Activated T-helper 2 cell treated with anti-CD3 and anti-CD28 coated beads, Interferon-gamma antibody, Interleukin-2, Interleukin-4, amounts not matched to agents 10 μg/mL and 5 μg/mL and 100 μg/mL, durations not matched to agents 14 hours and 24 hours and 36 hours (primary cell): ENCODE data around the gene DENND2C. TPM values are rescaled to one million over a fixed set of nuclear protein-coding genes. Genes with fewer than 3 reads are reported as not detected.

Experiments
- DNase-seq: peaks from one replicate; pipeline ENCODE4 v3.0.0; 2021; ENCODE audit warnings: low spot score
- H3K27ac Mint-ChIP-seq: one replicate; pipeline ENCODE4 v1.8.0; 2021; ENCODE audit warnings: mixed read lengths
- H3K27me3 Mint-ChIP-seq: one replicate; pipeline ENCODE4 v1.8.0; 2021; ENCODE audit warnings: low read depth, mixed read lengths
- H3K36me3 Mint-ChIP-seq: one replicate; pipeline ENCODE4 v1.8.0; 2021; ENCODE audit warnings: low read depth, mixed read lengths
- H3K4me1 Mint-ChIP-seq: one replicate; pipeline ENCODE4 v1.8.0; 2021; ENCODE audit warnings: low read depth, mixed read lengths
- H3K4me3 Mint-ChIP-seq: one replicate; pipeline ENCODE4 v1.8.0; 2021; ENCODE audit warnings: low read depth, mild to moderate bottlenecking, moderate library complexity, mixed read lengths
- H3K9me3 Mint-ChIP-seq: one replicate; pipeline ENCODE4 v1.8.0; 2021; ENCODE audit warnings: mixed read lengths
- intact Hi-C: fragments of 100-400 bp; cut with micrococcal nuclease; formaldehyde crosslinking; loops from one replicate; pipeline ENCODE4 v1.15.1; 2023
- total RNA-seq: library from RNA; stranded (reverse); gene quantifications from 2 replicates; pipeline ENCODE4 v1.2.3, GENCODE V29; 2022

Gene DENND2C
- total RNA-seq, 1 donor from 2014 or later: 0.21 TPM

DNA sequence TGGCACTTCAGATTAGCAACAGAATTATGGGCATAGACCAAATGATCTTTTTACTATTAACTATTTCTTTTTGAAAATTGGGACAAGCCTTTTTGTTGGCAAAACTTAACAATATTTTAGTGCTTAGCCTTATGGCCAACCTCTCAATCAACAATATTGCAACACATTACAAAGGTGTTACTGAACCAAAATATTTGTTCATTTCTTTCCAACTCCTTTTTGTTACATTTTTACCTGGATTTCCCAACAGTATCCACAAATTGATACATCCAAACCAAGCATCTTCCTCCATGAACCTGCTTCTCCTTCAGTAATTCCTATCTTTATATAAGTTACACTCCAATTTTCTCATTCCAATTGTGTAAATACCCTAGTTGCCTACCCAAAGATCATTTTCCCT is 27.0 kb upstream of the DENND2C start:
- Mint-ChIP-seq H3K27ac (no peak overlapping the region), H3K36me3 (no peaks in the 10 kb centered on the region), H3K4me1 (no peaks in the 10 kb centered on the region), H3K4me3 (no peak overlapping the region), H3K27me3 (peaks cover 7% of the 10 kb centered on the region), H3K9me3 (no peaks in the 10 kb centered on the region)
- no peak for DNase-seq
- intact Hi-C loops: no loop called here

DNA sequence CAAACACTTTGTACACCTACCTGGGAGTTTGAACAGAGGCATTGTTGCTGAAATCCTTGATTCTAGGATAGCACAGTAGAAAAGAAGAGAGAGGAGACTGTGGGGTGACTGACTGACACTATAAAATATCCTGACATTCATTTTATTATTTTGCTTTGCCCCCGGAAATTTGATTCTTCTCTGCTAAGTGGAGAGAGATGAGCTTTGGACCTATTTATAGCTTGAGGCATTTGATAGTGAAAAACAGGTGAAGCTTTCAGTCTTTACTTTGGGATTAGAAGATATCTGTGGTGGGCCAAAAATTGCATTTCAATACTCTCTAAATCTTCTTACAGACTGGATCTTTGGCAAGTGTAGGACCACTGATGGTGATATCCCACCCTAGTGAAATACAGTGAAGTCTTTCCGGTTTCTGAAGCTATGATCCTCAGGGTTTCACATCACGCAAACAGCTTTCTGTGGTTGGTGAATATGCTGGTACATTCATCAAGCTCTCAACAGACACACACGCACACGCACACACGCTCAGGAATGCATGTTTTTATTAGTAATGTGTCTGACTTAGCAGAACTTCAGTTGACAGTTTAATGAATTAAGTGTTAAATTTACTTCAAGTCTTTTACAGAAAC is 25.7 kb upstream of the DENND2C start, which contains the start of gene AMPD1:
TSS of gene AMPD1 (minus strand) at position 117 of the 629 bp plus-strand sequence. CDS start at position 42, 75 bp downstream.
- intact Hi-C loops: no loop called here
- H3K9me3 Mint-ChIP-seq: no peaks in the 10 kb centered on the region
- peaks cover 7% of the 10 kb centered on the region for H3K27me3 Mint-ChIP-seq
- no peak within 1 kb of the TSS for H3K4me3 Mint-ChIP-seq
- H3K4me1 Mint-ChIP-seq: no peaks in the 10 kb centered on the region
- no peak within 1 kb of the TSS for H3K27ac Mint-ChIP-seq
- H3K36me3 Mint-ChIP-seq: no peaks in the 10 kb centered on the region
- DNase-seq: no peak

DNA sequence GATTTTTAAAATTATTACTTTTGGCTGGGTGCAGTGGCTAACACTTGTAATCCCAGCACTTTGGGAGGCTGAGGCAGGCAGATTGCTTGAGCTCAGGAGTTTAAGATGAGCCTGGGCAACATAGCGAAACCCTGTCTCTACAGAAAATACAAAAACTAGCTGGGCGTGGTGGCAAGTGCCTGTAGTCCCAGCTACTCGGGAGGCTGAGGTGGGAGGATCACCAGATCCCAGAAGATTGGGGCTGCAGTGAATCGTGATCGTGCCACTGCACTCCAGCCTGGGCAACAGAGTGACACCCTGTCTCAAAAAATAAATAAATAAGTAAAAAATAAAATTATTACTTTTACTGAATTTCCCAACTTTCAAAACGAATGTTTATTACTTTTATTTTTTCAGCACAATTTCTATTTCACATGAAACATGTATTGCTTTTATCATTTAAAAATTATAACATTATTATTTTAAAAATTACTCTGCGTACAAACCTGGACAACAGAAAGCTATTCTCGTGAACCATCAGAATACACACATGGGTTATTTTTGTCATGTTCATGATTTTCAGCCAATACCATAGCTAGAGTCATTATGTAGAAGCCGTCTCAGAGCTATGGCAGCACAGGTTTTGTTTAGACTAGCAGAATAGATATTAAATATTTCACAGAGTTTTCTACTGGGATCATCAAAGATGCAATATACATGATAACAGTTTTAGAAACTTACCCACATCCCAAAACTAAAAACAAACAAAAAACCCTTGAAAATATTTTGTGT is 24.9 kb upstream of the DENND2C start:
- Mint-ChIP-seq H3K27me3 (peaks cover 9% of the 10 kb centered on the region), H3K9me3 (no peaks in the 10 kb centered on the region), H3K4me3 (no peak overlapping the region), H3K4me1 (no peaks in the 10 kb centered on the region), H3K27ac (no peak overlapping the region), H3K36me3 (no peaks in the 10 kb centered on the region)
- intact Hi-C loops: no loop called here
- DNase-seq: no peak

DNA sequence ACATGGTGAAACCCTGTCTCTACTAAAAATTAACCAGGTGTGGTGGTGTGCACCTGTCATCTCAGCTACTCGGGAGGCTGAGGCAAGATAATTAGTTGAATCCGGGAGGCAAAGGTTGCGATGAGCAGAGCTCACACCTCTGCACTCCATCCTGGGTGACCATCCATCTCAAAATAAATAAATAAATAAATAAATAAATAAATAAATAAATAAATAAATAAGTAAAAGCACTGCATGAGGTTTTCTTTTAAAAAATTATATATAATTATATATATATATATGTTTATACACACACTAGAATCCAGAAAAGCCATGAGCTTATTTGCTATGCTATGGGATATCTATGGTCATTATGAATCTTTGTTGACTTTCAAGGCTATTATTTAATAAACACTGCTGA is 23.1 kb upstream of the DENND2C start:
- no peaks in the 10 kb centered on the region for H3K4me1 Mint-ChIP-seq
- no peak overlapping the region for H3K4me3 Mint-ChIP-seq
- H3K27ac Mint-ChIP-seq: no peak overlapping the region

DNA sequence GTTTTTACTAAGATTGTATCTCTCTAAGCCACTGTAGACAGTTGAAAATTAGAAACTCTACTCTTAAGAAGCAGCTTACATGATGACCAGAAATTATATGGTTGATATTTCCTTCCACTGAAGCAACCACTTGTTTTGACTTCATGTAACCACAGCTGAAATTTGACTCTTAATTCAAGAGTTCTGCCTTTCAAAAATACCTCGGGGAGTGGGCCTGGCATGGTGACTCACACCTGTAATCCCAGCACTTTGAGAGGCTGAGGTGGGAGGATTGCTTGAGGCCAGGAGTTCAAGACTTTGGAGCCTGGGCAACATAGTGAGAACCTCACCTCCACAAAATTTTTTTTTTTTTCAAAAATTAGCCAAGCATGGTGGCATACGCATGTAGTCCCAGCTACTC is 21.2 kb upstream of the DENND2C start:
- intact Hi-C loops: no loop called here
- no peak overlapping the region for H3K4me3 Mint-ChIP-seq
- no peaks in the 10 kb centered on the region for H3K4me1 Mint-ChIP-seq
- H3K27me3 Mint-ChIP-seq: peaks cover 26% of the 10 kb centered on the region
- H3K36me3 Mint-ChIP-seq: no peaks in the 10 kb centered on the region
- no peak overlapping the region for H3K27ac Mint-ChIP-seq
- no peaks in the 10 kb centered on the region for H3K9me3 Mint-ChIP-seq
- no peak for DNase-seq

More for the DNA sequence above, 23.1 kb upstream of the DENND2C start:
- Mint-ChIP-seq H3K27me3 (peaks cover 14% of the 10 kb centered on the region), H3K9me3 (no peaks in the 10 kb centered on the region), H3K36me3 (no peaks in the 10 kb centered on the region)
- intact Hi-C loops: no loop called here
- no peak for DNase-seq

DNA sequence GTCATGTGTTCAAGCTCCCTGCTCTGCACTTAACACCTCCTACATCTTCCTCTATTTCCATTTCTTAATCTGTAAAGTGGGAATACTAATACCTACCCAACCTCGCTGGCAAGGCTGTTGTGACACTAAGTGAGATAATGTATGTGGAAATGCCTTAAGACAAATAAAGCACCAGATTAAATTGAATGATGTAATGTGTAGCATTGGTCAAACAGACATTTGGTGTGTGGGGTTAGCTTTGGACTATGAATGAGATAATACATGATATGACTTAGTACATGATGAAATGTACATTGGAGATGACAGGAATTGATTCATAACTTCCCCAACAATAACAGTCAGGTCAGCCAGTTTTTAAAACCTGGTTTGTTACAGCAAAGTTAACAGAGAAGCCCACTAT is 20.3 kb upstream of the DENND2C start:
- H3K27ac Mint-ChIP-seq: no peak overlapping the region
- peaks cover 28% of the 10 kb centered on the region for H3K27me3 Mint-ChIP-seq
- H3K9me3 Mint-ChIP-seq: no peaks in the 10 kb centered on the region
- DNase-seq: no peak
- intact Hi-C loops: no loop called here
- H3K4me3 Mint-ChIP-seq: no peak overlapping the region
- H3K4me1 Mint-ChIP-seq: no peaks in the 10 kb centered on the region
- H3K36me3 Mint-ChIP-seq: no peaks in the 10 kb centered on the region

DNA sequence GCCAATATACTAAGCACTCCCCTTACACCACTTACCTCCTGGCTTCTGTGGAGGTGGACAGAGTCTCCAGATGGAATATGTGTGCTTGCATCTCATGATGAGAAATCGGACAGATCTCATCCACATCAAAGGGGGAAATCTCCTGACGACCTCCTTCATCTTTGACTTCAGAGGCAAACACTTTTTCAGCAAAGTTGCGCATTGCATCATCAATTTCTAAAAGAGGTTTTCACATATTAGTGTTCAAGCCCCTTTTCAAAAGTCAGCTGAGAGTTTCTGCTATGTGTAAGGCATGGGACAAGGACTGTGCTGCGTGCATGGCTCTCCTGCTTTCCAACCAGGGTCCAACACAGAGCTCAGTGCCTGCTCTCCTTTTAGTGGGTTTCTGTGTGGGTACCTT is 18.7 kb upstream of the DENND2C start:
- H3K9me3 Mint-ChIP-seq: no peaks in the 10 kb centered on the region
- no peak overlapping the region for H3K27ac Mint-ChIP-seq
- H3K36me3 Mint-ChIP-seq: no peaks in the 10 kb centered on the region
- DNase-seq: no peak
- H3K4me1 Mint-ChIP-seq: no peaks in the 10 kb centered on the region
- intact Hi-C loops: no loop called here
- H3K27me3 Mint-ChIP-seq: peaks cover 32% of the 10 kb centered on the region
- H3K4me3 Mint-ChIP-seq: no peak overlapping the region

DNA sequence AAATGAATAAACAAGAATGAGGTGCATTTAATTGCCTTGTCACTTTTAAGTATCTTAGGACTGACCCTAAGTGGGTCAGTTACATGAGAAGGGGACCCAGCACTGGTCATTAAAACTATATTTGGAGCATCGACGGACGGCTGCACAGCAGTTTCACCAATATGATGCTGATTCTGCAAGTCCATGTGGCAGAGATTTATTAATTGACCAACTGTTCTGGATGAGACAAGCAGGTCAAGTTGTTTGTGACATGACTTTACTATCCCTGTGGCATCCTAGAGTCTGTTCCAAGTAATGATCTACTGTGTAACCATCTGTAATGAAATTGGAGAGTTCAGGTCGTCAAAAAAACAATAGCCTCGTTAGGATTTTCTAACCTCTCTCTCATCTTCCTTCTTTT is 16.0 kb upstream of the DENND2C start:
- DNase-seq: no peak
- intact Hi-C loops: no loop called here
- H3K4me3 Mint-ChIP-seq: no peak overlapping the region
- H3K27me3 Mint-ChIP-seq: peaks cover 34% of the 10 kb centered on the region
- H3K4me1 Mint-ChIP-seq: no peaks in the 10 kb centered on the region
- H3K36me3 Mint-ChIP-seq: no peaks in the 10 kb centered on the region
- no peak overlapping the region for H3K27ac Mint-ChIP-seq
- H3K9me3 Mint-ChIP-seq: no peaks in the 10 kb centered on the region

DNA sequence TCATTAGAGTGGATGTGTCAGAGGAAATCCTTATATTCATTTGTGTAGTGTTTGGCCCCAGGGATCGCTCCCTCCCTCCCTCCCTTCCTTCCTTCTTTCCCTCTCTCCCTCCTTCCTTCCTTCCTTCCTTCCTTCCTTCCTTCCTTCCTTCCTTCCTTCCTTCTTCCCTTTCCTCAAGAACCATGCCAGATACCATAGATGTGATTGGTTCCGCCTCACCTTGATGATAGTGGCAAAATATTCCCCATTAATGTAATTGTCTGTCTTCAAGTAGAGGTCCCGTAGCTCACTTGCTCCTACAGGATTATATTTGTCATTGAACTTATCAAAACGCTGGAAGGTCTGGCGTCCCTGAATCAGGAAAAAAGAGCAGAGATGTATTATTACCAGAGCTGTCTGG is 7.8 kb upstream of the DENND2C start:
- H3K27me3 Mint-ChIP-seq: peaks cover 24% of the 10 kb centered on the region
- H3K4me3 Mint-ChIP-seq: no peak overlapping the region
- H3K36me3 Mint-ChIP-seq: no peaks in the 10 kb centered on the region
- no peak overlapping the region for H3K27ac Mint-ChIP-seq
- H3K4me1 Mint-ChIP-seq: no peaks in the 10 kb centered on the region
- no peak for DNase-seq
- no peaks in the 10 kb centered on the region for H3K9me3 Mint-ChIP-seq
- intact Hi-C loops: no loop called here

DNA sequence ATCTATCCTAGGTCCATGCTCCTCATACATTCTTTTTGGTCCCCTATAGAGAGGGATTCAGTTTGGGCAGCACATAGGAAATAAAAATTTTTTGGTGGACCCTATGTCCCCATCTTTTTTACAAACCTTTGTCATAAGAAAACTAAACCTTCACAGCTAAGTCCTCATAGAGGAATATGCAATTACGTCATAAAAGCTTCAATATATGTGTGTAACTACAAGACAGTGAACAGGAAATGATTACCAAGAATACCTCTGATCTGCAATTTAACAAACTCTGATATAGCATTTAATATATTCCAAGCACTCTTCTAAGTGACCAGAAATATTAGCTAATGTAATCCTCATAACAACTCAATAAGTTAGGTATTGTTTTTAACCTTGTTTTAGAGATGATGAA is 6.3 kb upstream of the DENND2C start:
- Mint-ChIP-seq H3K9me3 (no peaks in the 10 kb centered on the region), H3K36me3 (no peaks in the 10 kb centered on the region), H3K4me1 (no peaks in the 10 kb centered on the region), H3K27ac (no peak overlapping the region), H3K4me3 (no peak overlapping the region), H3K27me3 (peaks cover 29% of the 10 kb centered on the region)
- DNase-seq: no peak
- intact Hi-C loops: no loop called here

DNA sequence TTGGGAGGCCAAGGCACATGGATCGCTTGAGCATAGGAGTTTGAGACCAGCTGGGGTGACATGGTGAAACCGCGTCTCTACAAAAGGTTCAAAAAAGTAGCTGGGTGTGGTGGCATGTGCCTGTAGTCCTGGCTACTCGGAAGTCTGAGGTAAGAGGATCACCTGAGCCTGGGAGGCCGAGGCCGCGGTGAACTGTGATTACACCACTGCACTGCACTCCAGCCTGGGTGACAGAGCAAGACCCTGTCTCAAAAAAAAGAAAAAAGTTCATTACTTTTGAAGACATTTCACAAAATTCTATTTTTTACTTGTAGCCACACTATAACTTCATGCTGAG is 2.1 kb upstream of the DENND2C start:
- no peaks in the 10 kb centered on the region for H3K36me3 Mint-ChIP-seq
- intact Hi-C loops: loop anchor here (2.0 to 5.0 kb wide), 4 partner anchors 90 to 695 kb away; partner anchors contain the start of genes BCAS2 and OLFML3
- H3K4me1 Mint-ChIP-seq: peaks cover 4% of the 10 kb centered on the region
- H3K9me3 Mint-ChIP-seq: no peaks in the 10 kb centered on the region
- H3K4me3 Mint-ChIP-seq: no peak overlapping the region
- H3K27me3 Mint-ChIP-seq: peaks cover 34% of the 10 kb centered on the region
- no peak for DNase-seq
- H3K27ac Mint-ChIP-seq: no peak overlapping the region

DNA sequence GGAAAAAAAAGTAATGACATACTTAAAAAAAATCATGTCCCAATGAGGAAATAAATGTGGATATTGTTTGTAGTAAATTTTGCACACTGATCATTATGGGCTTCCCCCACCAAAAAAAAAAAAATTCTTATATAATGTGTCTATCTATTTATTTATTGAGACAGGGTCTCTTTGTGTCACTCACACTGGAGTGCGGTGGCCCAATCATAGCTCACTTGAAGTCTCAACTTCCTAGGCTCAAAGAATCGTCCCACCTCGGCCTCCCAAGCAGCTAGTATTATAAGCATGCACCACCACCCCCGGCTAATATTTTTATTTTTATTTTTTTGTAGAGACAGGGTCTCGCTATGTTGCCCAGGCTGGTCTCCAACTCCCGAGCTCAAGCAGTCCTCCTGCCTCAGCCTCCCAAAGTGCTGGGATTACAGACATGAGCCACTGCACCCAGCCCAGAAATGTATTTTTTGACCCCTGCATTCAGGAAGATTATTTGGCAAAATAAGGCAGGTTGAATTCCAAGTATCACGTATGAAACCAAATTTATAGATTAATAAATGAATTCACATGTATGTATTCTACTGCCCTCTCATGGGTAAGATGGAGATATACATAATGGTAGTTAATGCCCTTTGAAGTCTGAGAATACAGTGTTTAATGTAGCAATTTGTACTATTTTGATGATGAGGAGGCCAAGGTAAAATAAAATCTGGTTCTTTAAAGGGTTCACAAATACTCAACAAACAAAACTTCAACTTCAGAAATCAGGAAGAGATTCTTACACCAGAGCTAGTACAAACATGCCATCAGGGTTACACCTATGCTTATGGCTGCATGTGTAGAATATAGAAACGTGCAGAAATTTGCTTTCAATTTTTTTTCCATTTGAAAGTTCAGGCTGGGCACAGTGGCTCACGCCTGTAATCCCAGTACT is 1.4 kb upstream of the DENND2C start:
- DNase-seq: no peak
- peaks cover 39% of the 10 kb centered on the region for H3K27me3 Mint-ChIP-seq
- H3K9me3 Mint-ChIP-seq: no peaks in the 10 kb centered on the region
- H3K4me3 Mint-ChIP-seq: no peak overlapping the region
- H3K4me1 Mint-ChIP-seq: peaks cover 4% of the 10 kb centered on the region
- H3K27ac Mint-ChIP-seq: no peak overlapping the region
- intact Hi-C loops: loop anchor here (2.0 to 5.0 kb wide), 4 partner anchors 89 to 694 kb away; partner anchors contain the start of genes BCAS2 and OLFML3
- no peaks in the 10 kb centered on the region for H3K36me3 Mint-ChIP-seq
